ENCODE data around the gene CACNA2D2. TPM values are rescaled to one million over a fixed set of nuclear protein-coding genes. Genes with fewer than 3 reads are reported as not detected.

Gene CACNA2D2
- total and polyA plus RNA-seq, 2 of the 8 experiments (the other 6 are each of a cell fraction or from before 2014, with no cell fraction given), result 14.1 to 25.0 TPM

GRCh38 chr3:50539356-50540286, 36.2 kb upstream of the CACNA2D2 start:
- no peaks in the 10 kb centered on the region; the same call in 1 of the 2 replicates for H3K23me2 ChIP-seq (ENCODE audit: low read depth, low read length)
- H3K27me3 ChIP-seq (replicated peaks in 1 of 4; ENCODE audit: control insufficient read depth in 3 of 4, extremely low read depth in 1 of 4, insufficient read depth in 3 of 4, low read length in 3 of 4), result no peaks in the 10 kb centered on the region; a peak in 2 of 7 replicates
- peak overlapping the region; percentile 96 for H3K18ac ChIP-seq (ENCODE audit: extremely low read depth, low read length)
- peak overlapping the region; percentile 99; the same call in 1 of the 2 replicates for H2BK12ac ChIP-seq (ENCODE audit: low read depth, low read length)
- peak overlapping the region; percentile 31 to 39; a peak in 3 of 4 replicates for H3K4me2 ChIP-seq (ENCODE audit: insufficient read depth in 1 of 2, low read depth in 2 of 2, low read length in 2 of 2)
- H3K9me3 ChIP-seq (ENCODE audit: insufficient read depth in 2 of 2, low read depth in 1 of 2, low read length in 1 of 2), result no peaks in the 10 kb centered on the region
- FAIRE-seq, result no peak
- no peaks in the 10 kb centered on the region for H3K79me2 ChIP-seq (ENCODE audit: control insufficient read depth in 1 of 2, insufficient read depth in 2 of 2, low read length in 2 of 2)
- TF ChIP-seq EGR1 (IDR thresholded peaks at IDR 0.05; ENCODE audit: borderline replicate concordance, low read depth, low read length) (0 out of 2 replicates have a peak, but pooled peaks have one; percentile 5), TAF1 (IDR thresholded peaks at IDR 0.05; ENCODE audit: low read depth, low read length) (no peak), MAX (IDR thresholded peaks at IDR 0.05) (peak; percentile 18; the same call in 1 of the 2 replicates)
- H2BK20ac ChIP-seq (ENCODE audit: low read length), result peak overlapping the region; percentile 100
- peak overlapping the region in 1 of 4 experiments; percentile 19; a peak in 1 of 8 replicates for H3K4me3 ChIP-seq (ENCODE audit: extremely low read depth in 1 of 4, insufficient read depth in 2 of 4, low read depth in 3 of 4, low read length in 4 of 4)
- no peaks in the 10 kb centered on the region for H4K20me1 ChIP-seq (replicated peaks in 1 of 2; ENCODE audit: control insufficient read depth in 1 of 2, insufficient read depth in 2 of 2, low read length in 2 of 2)
- no peak overlapping the region for H3K56ac ChIP-seq (replicated peaks; ENCODE audit: insufficient read length, low read depth, low read length)
- H2BK15ac ChIP-seq (ENCODE audit: low read length), result peak overlapping the region; percentile 97; the same call in 1 of the 2 replicates
- H2BK120ac ChIP-seq (replicated peaks; ENCODE audit: low read depth, low read length), result peak overlapping the region; percentile 25
- no peaks in the 10 kb centered on the region for H3K79me1 ChIP-seq (ENCODE audit: low read depth, low read length)
- no peak overlapping the region for H3K27ac ChIP-seq (ENCODE audit: low read depth, low read length)
- H3K14ac ChIP-seq (ENCODE audit: insufficient read length), result no peak overlapping the region
- peak overlapping the region; percentile 87; the same call in 1 of the 2 replicates for H2BK5ac ChIP-seq (ENCODE audit: low read depth, low read length)
- H3K23ac ChIP-seq (ENCODE audit: insufficient read length), result no peak overlapping the region
- no peak for DNase-seq (ENCODE audit: low read depth in 1 of 2, low spot score in 2 of 2)
- no peak overlapping the region for H3K9ac ChIP-seq (replicated peaks in 1 of 4; ENCODE audit: extremely low read depth in 1 of 4, low read depth in 3 of 4, low read length in 3 of 4)
- 64% methylated on average over 12 of the region's 18 CpGs; no CpG with 5 or more reads in 1 of the 2 experiments for WGBS, 2 experiments (ENCODE audit: extremely low coverage in 1 of 2, insufficient coverage in 1 of 2, insufficient read length in 1 of 2, insufficient replicate concordance in 2 of 2, low coverage in 1 of 2, low lambda C conversion rate in 2 of 2, missing lambda C conversion rate in 1 of 2)
- peak overlapping the region; percentile 16 for H4K91ac ChIP-seq (replicated peaks; ENCODE audit: insufficient read length, low read length)
- peak overlapping the region; percentile 41; the same call in 1 of the 2 replicates for H2AFZ ChIP-seq (ENCODE audit: low read length)
- CTCF ChIA-PET (ENCODE audit: partially characterized antibody), result interaction anchor here (0.7 to 46.5 kb wide), 19 partner anchors 11 to 190 kb away, joined by 3 to 863 read pairs (median 10); partner anchors contain the start of genes CACNA2D2, CISH and MAPKAPK3
- POLR2A ChIA-PET (ENCODE audit: partially characterized antibody), result interaction anchor here (1.0 to 2.1 kb wide), 5 partner anchors 16 to 169 kb away, joined by 3 to 6 read pairs (median 4); partner anchors contain the start of gene CACNA2D2
- peaks cover 6 to 9% (median 8%) of the 10 kb centered on the region in 4 experiments for H3K4me1 ChIP-seq (replicated peaks in 1 of 4; ENCODE audit: control insufficient read depth in 3 of 4, insufficient read depth in 4 of 4, low read length in 3 of 4)
- H2AK5ac ChIP-seq (ENCODE audit: low read depth, low read length), result peak overlapping the region; percentile 88; the same call in 1 of the 2 replicates
- H4K8ac ChIP-seq (ENCODE audit: extremely low read depth, insufficient read depth, low read length), result no peak overlapping the region
- no peaks in the 10 kb centered on the region for H3K36me3 ChIP-seq (ENCODE audit: control insufficient read depth in 2 of 4, insufficient read depth in 4 of 4, low read length in 3 of 4)
- peak overlapping the region; percentile 1 for H4K5ac ChIP-seq (ENCODE audit: insufficient read length, low read depth, low read length)
- no peak overlapping the region for H3K4ac ChIP-seq (replicated peaks; ENCODE audit: insufficient read length, low read depth, low read length)

Data from H1 (cell line).